Measurements from ENCODE around the gene MRPL27.

Gene MRPL27

DNA sequence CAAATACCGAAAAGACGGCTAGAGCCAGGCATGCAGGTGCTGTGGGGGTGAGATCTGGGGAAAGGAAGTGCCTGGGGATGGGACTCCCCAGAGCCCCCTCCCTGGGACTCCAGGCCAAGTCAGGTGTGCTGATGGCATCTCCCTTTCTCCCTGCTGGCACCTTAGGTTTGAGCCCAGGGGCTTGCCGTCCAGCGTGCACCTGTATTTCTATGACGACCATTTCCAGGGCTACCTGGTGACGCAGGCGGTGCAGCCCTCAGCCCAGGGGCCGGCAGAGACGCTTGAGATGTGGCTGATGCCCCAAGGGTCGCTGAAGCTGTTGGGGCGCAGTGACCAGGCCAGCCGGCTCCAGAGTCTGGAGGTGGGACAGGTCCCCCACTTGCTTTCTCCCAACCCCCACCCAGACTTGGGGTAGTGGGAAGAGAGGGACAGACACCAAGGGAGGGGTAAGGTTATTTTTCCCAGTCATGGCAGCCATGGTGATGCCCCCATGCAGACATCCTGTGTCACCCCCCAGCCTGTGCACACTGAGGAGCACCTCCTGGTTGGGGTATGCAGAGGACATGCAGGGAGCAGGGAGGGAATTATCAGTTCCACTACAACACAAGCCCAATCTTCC, 16.0 kb downstream of the MRPL27 start:
- ChIA-PET CTCF (interaction anchor here (0.8 kb wide), 1 partner anchor 10 kb away, joined by 3 read pairs; no protein-coding TSS in a partner anchor), POLR2A (no interaction called here)
- Histone ChIP-seq H3K4me1 (ENCODE audit: control insufficient read depth, insufficient read depth, low read length) (no peaks in the 10 kb centered on the region), H3K27ac (ENCODE audit: extremely low read depth, low read depth, low read length) (no peak overlapping the region), H3K4me3 (ENCODE audit: low read depth, low read length) (no peak overlapping the region), H3K9me3 (ENCODE audit: control insufficient read depth, insufficient read depth, low read depth, low read length) (no peaks in the 10 kb centered on the region), H3K36me3 (ENCODE audit: control insufficient read depth in 2 of 2, insufficient read depth in 1 of 2, low read length in 2 of 2) (peaks cover 9 to 96% of the 10 kb centered on the region in 2 experiments; a peak in 2 of 3 replicates)
- TF ChIP-seq GLIS2 (tag by site-specific recombination; IDR thresholded peaks at IDR 0.05) = 0 out of 2 replicates have a peak, but pooled peaks have one; percentile 2
- TF ChIP-seq ZNF23 (tag by site-specific recombination; IDR thresholded peaks at IDR 0.05; ENCODE audit: borderline replicate concordance) = no peak

DNA sequence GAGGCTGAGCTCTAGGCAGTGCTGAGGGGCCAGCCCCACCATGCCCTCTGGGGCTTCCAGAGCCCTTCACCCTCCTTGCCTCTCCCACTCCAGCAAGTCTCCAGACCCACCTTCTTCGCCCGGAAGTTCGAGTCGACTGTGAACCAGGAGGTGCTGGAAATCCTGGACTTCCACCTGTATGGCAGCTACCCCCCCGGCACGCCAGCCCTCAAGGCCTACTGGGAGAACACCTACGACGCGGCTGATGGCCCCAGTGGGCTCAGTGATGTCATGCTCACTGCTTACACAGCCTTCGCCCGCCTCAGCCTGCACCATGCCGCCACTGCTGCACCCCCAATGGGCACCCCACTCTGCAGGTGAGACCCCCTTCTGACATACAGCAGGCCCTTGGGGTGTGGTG, 16.6 kb downstream of the MRPL27 start:
- Histone ChIP-seq H3K36me3 (ENCODE audit: control insufficient read depth in 2 of 2, insufficient read depth in 1 of 2, low read length in 2 of 2) (peaks cover 9 to 96% of the 10 kb centered on the region in 2 experiments; a peak in 2 of 3 replicates), H3K4me1 (ENCODE audit: control insufficient read depth, insufficient read depth, low read length) (no peaks in the 10 kb centered on the region), H3K4me3 (ENCODE audit: low read depth, low read length) (no peak overlapping the region), H3K9me3 (ENCODE audit: control insufficient read depth, insufficient read depth, low read depth, low read length) (no peaks in the 10 kb centered on the region), H3K27ac (ENCODE audit: extremely low read depth, low read depth, low read length) (no peak overlapping the region)
- POLR2A ChIA-PET = interaction anchor here (0.6 to 1.5 kb wide), 2 partner anchors 11 to 679 kb away, joined by 4 to 6 read pairs; partner anchors contain the start of gene XYLT2
- peak; percentile 42; the same call in 1 of the 2 replicates for TF ChIP-seq GLIS2 (tag by site-specific recombination; IDR thresholded peaks at IDR 0.05)
- no peak for TF ChIP-seq ZNF776 (tag by site-specific recombination; IDR thresholded peaks at IDR 0.05; ENCODE audit: borderline replicate concordance)
- CTCF ChIA-PET = interaction anchor here (0.7 kb wide), 1 partner anchor 101 kb away, joined by 3 read pairs; no protein-coding TSS in a partner anchor

DNA sequence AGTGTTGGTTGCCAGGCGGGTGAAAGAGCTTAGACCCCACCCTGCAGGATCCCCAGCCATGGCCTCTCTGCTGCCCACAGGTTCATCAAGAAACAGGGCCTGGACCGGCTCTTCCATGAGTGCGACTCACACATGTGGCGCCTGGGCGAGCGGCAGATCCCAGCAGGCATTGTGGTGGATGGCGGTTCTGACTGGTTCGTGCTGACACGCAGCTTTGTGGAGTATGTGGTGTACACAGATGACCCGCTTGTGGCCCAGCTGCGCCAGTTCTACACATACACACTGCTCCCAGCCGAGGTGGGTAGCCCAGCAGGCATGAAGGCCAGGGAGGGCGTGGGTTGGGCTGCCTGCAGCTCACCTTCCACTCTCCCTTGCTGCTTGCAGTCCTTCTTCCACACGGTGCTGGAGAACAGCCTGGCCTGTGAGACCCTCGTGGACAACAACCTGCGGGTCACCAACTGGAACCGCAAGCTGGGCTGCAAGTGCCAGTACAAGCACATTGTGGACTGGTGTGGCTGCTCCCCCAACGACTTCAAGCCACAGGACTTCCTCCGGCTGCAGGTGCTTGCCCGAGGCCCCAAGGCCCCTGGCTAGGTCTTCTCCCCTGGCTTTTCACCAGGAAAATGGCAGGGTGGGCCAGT, 17.2 kb downstream of the MRPL27 start:
- TF ChIP-seq EGR2 (tag by site-specific recombination; IDR thresholded peaks at IDR 0.05; ENCODE audit: low read depth) (0 out of 2 replicates have a peak, but pooled peaks have one; percentile 13), ZSCAN23 (tag by site-specific recombination; IDR thresholded peaks at IDR 0.05) (no peak)
- Histone ChIP-seq H3K9me3 (ENCODE audit: control insufficient read depth, insufficient read depth, low read depth, low read length) (no peaks in the 10 kb centered on the region), H3K4me3 (ENCODE audit: low read depth, low read length) (no peak overlapping the region), H3K36me3 (ENCODE audit: control insufficient read depth in 2 of 2, insufficient read depth in 1 of 2, low read length in 2 of 2) (peaks cover 9 to 90% of the 10 kb centered on the region in 2 experiments; a peak in 2 of 3 replicates), H3K27ac (ENCODE audit: extremely low read depth, low read depth, low read length) (no peak overlapping the region), H3K4me1 (ENCODE audit: control insufficient read depth, insufficient read depth, low read length) (no peaks in the 10 kb centered on the region)
- POLR2A ChIA-PET = interaction anchor here (0.6 to 1.5 kb wide), 3 partner anchors 8 to 679 kb away, joined by 3 to 6 read pairs (median 4); partner anchors contain the start of gene XYLT2
- CTCF ChIA-PET = interaction anchor here (0.7 kb wide), 2 partner anchors 100 to 149 kb away, joined by 3 read pairs; no protein-coding TSS in a partner anchor

DNA sequence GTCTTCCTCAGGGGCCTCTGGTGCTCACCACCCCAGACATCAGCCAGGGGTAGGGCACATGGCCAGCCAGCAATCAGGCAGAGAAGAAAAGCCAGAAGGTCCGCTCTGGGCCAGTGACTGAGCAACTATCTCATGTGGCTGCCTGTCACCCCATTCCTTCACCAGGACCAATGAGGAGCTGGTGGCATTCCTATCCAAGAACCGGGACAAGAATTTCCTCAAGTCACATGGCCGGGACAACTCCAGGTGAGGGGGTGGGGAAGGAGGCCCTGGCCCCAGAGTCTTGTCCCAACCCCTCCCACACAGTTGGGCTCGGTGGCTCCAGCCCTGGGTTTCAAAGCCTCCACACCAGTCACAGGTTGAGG, 17.7 kb downstream of the MRPL27 start:
- TF ChIP-seq PRDM1 (tag by site-specific recombination; IDR thresholded peaks at IDR 0.05) (no peak), SP2 (tag by site-specific recombination; IDR thresholded peaks at IDR 0.05) (peak; percentile 15; the same call in 1 of the 2 replicates)
- CTCF ChIA-PET = interaction anchor here (0.7 kb wide), 1 partner anchor 149 kb away, joined by 3 read pairs; no protein-coding TSS in a partner anchor
- Histone ChIP-seq H3K4me1 (ENCODE audit: control insufficient read depth, insufficient read depth, low read length) (no peaks in the 10 kb centered on the region), H3K9me3 (ENCODE audit: control insufficient read depth, insufficient read depth, low read depth, low read length) (no peaks in the 10 kb centered on the region), H3K4me3 (ENCODE audit: low read depth, low read length) (no peak overlapping the region), H3K27ac (ENCODE audit: extremely low read depth, low read depth, low read length) (no peak overlapping the region), H3K36me3 (ENCODE audit: control insufficient read depth in 2 of 2, insufficient read depth in 1 of 2, low read length in 2 of 2) (peaks cover 9 to 87% of the 10 kb centered on the region in 2 experiments; a peak in 2 of 3 replicates)
- POLR2A ChIA-PET = interaction anchor here (1.0 to 1.5 kb wide), 2 partner anchors 9 kb away, joined by 3 to 6 read pairs; partner anchors contain the start of gene XYLT2

DNA sequence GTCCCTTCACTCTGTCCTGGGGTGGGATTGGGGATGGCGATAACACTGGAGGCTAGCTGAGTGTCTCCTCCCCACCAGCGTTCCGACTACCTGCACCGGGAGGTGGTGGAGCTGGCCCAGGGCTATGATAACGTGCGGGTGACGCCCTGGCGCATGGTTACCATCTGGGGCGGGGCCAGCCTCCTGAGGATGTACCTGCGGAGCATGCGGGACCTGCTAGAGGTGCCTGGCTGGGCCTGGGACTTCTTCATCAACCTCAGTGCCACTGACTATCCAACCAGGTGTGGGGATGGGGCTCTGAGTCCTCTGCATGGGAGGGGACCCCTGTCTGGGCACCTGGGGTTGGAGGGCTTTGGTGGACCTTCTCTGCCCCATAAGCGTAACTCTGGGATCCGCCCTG, 18.2 kb downstream of the MRPL27 start:
- H3K27ac ChIP-seq (ENCODE audit: extremely low read depth, low read depth, low read length) = no peak overlapping the region
- no peaks in the 10 kb centered on the region for H3K4me1 ChIP-seq (ENCODE audit: control insufficient read depth, insufficient read depth, low read length)
- ChIA-PET POLR2A (interaction anchor here (1.0 kb wide), 2 partner anchors 9 to 11 kb away, joined by 3 to 5 read pairs; no protein-coding TSS in a partner anchor), CTCF (interaction anchor here (0.7 to 1.3 kb wide), 2 partner anchors 8 to 185 kb away, joined by 3 to 4 read pairs; no protein-coding TSS in a partner anchor)
- TF ChIP-seq ZNF266 (tag by site-specific recombination; IDR thresholded peaks at IDR 0.05; ENCODE audit: low read depth) = no peak
- no peak for TF ChIP-seq KLF9 (tag by site-specific recombination; IDR thresholded peaks at IDR 0.05; ENCODE audit: low read depth)
- TF ChIP-seq ZNF366 (tag by site-specific recombination; conservative IDR thresholded peaks at IDR 0.05) = no peak
- no peak for TF ChIP-seq ZFP41 (tag by site-specific recombination; IDR thresholded peaks at IDR 0.05; ENCODE audit: borderline replicate concordance)
- TF ChIP-seq ZNF175 (tag by site-specific recombination; IDR thresholded peaks at IDR 0.05) = no peak
- TF ChIP-seq, protein P1, sequence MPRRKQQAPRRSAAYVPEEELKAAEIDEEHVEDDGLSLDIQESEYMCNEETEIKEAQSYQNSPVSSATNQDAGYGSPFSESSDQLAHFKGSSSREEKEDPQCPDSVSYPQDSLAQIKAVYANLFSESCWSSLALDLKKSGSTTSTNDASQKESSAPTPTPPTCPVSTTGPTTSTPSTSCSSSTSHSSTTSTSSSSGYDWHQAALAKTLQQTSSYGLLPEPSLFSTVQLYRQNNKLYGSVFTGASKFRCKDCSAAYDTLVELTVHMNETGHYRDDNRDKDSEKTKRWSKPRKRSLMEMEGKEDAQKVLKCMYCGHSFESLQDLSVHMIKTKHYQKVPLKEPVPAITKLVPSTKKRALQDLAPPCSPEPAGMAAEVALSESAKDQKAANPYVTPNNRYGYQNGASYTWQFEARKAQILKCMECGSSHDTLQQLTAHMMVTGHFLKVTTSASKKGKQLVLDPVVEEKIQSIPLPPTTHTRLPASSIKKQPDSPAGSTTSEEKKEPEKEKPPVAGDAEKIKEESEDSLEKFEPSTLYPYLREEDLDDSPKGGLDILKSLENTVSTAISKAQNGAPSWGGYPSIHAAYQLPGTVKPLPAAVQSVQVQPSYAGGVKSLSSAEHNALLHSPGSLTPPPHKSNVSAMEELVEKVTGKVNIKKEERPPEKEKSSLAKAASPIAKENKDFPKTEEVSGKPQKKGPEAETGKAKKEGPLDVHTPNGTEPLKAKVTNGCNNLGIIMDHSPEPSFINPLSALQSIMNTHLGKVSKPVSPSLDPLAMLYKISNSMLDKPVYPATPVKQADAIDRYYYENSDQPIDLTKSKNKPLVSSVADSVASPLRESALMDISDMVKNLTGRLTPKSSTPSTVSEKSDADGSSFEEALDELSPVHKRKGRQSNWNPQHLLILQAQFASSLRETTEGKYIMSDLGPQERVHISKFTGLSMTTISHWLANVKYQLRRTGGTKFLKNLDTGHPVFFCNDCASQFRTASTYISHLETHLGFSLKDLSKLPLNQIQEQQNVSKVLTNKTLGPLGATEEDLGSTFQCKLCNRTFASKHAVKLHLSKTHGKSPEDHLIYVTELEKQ (tag by site-specific recombination; IDR thresholded peaks at IDR 0.05; ENCODE audit: borderline replicate concordance) = no peak
- no peak for TF ChIP-seq HOXA7 (CRISPR knock-in tag; IDR thresholded peaks at IDR 0.05; ENCODE audit: borderline replicate concordance)
- no peaks in the 10 kb centered on the region for H3K9me3 ChIP-seq (ENCODE audit: control insufficient read depth, insufficient read depth, low read depth, low read length)
- H3K36me3 ChIP-seq (ENCODE audit: control insufficient read depth in 2 of 2, insufficient read depth in 1 of 2, low read length in 2 of 2) = peaks cover 9 to 81% of the 10 kb centered on the region in 2 experiments; a peak in 2 of 3 replicates
- no peak overlapping the region for H3K4me3 ChIP-seq (ENCODE audit: low read depth, low read length)
